ENCODE results near the gene SPTBN2.

The SPTBN2 gene

GRCh38 chr11:66652651-66653050, 76.4 kb downstream of the SPTBN2 start:
- Histone ChIP-seq H3K9ac (ENCODE audit: low read length) (no peak overlapping the region), H3F3A (ENCODE audit: insufficient read depth) (peaks cover 14% of the 10 kb centered on the region), H3K4me3 (ENCODE audit: insufficient read depth, low read length, poor library complexity, severe bottlenecking) (no peak overlapping the region), H3K27me3 (ENCODE audit: low read length) (no peaks in the 10 kb centered on the region), H3K79me2 (ENCODE audit: insufficient read depth, low read length) (peaks cover 28% of the 10 kb centered on the region), H3K4me2 (ENCODE audit: low read depth, low read length, poor library complexity, severe bottlenecking) (no peak overlapping the region), H3K9me2 (replicated peaks; ENCODE audit: insufficient read depth, low read length) (no peaks in the 10 kb centered on the region), H3K36me3 (ENCODE audit: low read length) (peaks cover 6% of the 10 kb centered on the region), H3K9me3 (ENCODE audit: insufficient read depth, low read length) (no peaks in the 10 kb centered on the region), H3K27ac (ENCODE audit: low read depth, low read length) (no peak overlapping the region), H2AFZ (ENCODE audit: low read depth, low read length, severe bottlenecking) (no peak overlapping the region), H4K20me1 (ENCODE audit: low read depth, low read length) (0 out of 2 replicates have a peak, but pooled peaks cover 4% of the 10 kb centered on the region)
- TF ChIP-seq EZH2phosphoT487 (conservative IDR thresholded peaks at IDR 0.05; ENCODE audit: low read length) = no peak
- no peak for TF ChIP-seq CTCF (IDR thresholded peaks at IDR 0.05; ENCODE audit: insufficient read depth, low read length, poor library complexity, severe bottlenecking)

GRCh38 chr11:66651016-66651415, 78.0 kb downstream of the SPTBN2 start:
- H4K20me1 ChIP-seq (ENCODE audit: low read depth, low read length) = peaks cover 12% of the 10 kb centered on the region; the same call in 1 of the 2 replicates
- no peak overlapping the region for H3K4me3 ChIP-seq (ENCODE audit: insufficient read depth, low read length, poor library complexity, severe bottlenecking)
- H2AFZ ChIP-seq (ENCODE audit: low read depth, low read length, severe bottlenecking) = no peak overlapping the region
- H3F3A ChIP-seq (ENCODE audit: insufficient read depth) = peaks cover 13% of the 10 kb centered on the region
- no peak for TF ChIP-seq EZH2phosphoT487 (conservative IDR thresholded peaks at IDR 0.05; ENCODE audit: low read length)
- TF ChIP-seq CTCF (IDR thresholded peaks at IDR 0.05; ENCODE audit: insufficient read depth, low read length, poor library complexity, severe bottlenecking) = no peak
- H3K27me3 ChIP-seq (ENCODE audit: low read length) = no peaks in the 10 kb centered on the region
- H3K36me3 ChIP-seq (ENCODE audit: low read length) = peaks cover 23% of the 10 kb centered on the region
- no peak overlapping the region for H3K4me2 ChIP-seq (ENCODE audit: low read depth, low read length, poor library complexity, severe bottlenecking)
- no peak overlapping the region for H3K27ac ChIP-seq (ENCODE audit: low read depth, low read length)
- H3K9me3 ChIP-seq (ENCODE audit: insufficient read depth, low read length) = no peaks in the 10 kb centered on the region
- no peak overlapping the region for H3K9ac ChIP-seq (ENCODE audit: low read length)
- H3K79me2 ChIP-seq (ENCODE audit: insufficient read depth, low read length) = peaks cover 44% of the 10 kb centered on the region
- H3K9me2 ChIP-seq (replicated peaks; ENCODE audit: insufficient read depth, low read length) = no peaks in the 10 kb centered on the region

- H3K27me3 ChIP-seq (ENCODE audit: low read length) = no peaks in the 10 kb centered on the region
- H2AFZ ChIP-seq (ENCODE audit: low read depth, low read length, severe bottlenecking) = no peak overlapping the region
- no peaks in the 10 kb centered on the region for H3K9me3 ChIP-seq (ENCODE audit: insufficient read depth, low read length)
- H3K36me3 ChIP-seq (ENCODE audit: low read length) = peaks cover 33% of the 10 kb centered on the region
- H3K9me2 ChIP-seq (replicated peaks; ENCODE audit: insufficient read depth, low read length) = no peaks in the 10 kb centered on the region
- H3K27ac ChIP-seq (ENCODE audit: low read depth, low read length) = no peak overlapping the region
- H3K79me2 ChIP-seq (ENCODE audit: insufficient read depth, low read length) = peaks cover 52% of the 10 kb centered on the region
- H3K4me3 ChIP-seq (ENCODE audit: insufficient read depth, low read length, poor library complexity, severe bottlenecking) = no peak overlapping the region
- H3K9ac ChIP-seq (ENCODE audit: low read length) = no peak overlapping the region
- peaks cover 16% of the 10 kb centered on the region for H3F3A ChIP-seq (ENCODE audit: insufficient read depth)
- TF ChIP-seq EZH2phosphoT487 (conservative IDR thresholded peaks at IDR 0.05; ENCODE audit: low read length) (no peak), CTCF (IDR thresholded peaks at IDR 0.05; ENCODE audit: insufficient read depth, low read length, poor library complexity, severe bottlenecking) (no peak)
- peaks cover 23% of the 10 kb centered on the region for H4K20me1 ChIP-seq (ENCODE audit: low read depth, low read length)
- H3K4me2 ChIP-seq (ENCODE audit: low read depth, low read length, poor library complexity, severe bottlenecking) = no peak overlapping the region
Observed at GRCh38 chr11:66649903-66650302, 79.1 kb downstream of the SPTBN2 start.

Data from SU-DHL-6 (cell line).